Ecto neural progenitor cell (in vitro differentiated cells): ENCODE results near the gene SMIM21.

Experiments
- DNase-seq: peaks from one replicate; pipeline ENCODE4 v3.0.0-alpha.2; 2018; ENCODE audit warnings: low spot score

The SMIM21 gene

GRCh38 chr18:75422341-75422910, 5.1 kb downstream of the SMIM21 start:
- DNase-seq, result no peak

GRCh38 chr18:75421656-75422055, 5.8 kb downstream of the SMIM21 start:
- DNase-seq, result no peak

GRCh38 chr18:75418293-75419005, 9.1 kb downstream of the SMIM21 start:
- DNase-seq, result no peak

GRCh38 chr18:75410611-75411010, 16.9 kb downstream of the SMIM21 start:
- no peak for DNase-seq

- DNase-seq, result no peak
Observed at GRCh38 chr18:75409806-75410205, 17.7 kb downstream of the SMIM21 start.

- no peak for DNase-seq
Observed at GRCh38 chr18:75408554-75409506, 18.7 kb downstream of the SMIM21 start.

GRCh38 chr18:75407468-75408437, 19.8 kb downstream of the SMIM21 start:
- peak; percentile 72 for DNase-seq

GRCh38 chr18:75406491-75407445, 20.7 kb downstream of the SMIM21 start:
- no peak for DNase-seq

GRCh38 chr18:75405351-75405750, 22.2 kb downstream of the SMIM21 start:
- DNase-seq, result no peak

- no peak for DNase-seq
Observed at GRCh38 chr18:75400366-75400765, 27.1 kb downstream of the SMIM21 start.

- no peak for DNase-seq
Observed at GRCh38 chr18:75395137-75395536, 32.4 kb downstream of the SMIM21 start.

GRCh38 chr18:75393721-75394120, 33.8 kb downstream of the SMIM21 start:
- DNase-seq, result no peak

GRCh38 chr18:75392226-75392578, 35.3 kb downstream of the SMIM21 start:
- DNase-seq, result no peak

- DNase-seq, result no peak
Observed at GRCh38 chr18:75391279-75392225, 36.0 kb downstream of the SMIM21 start.

- no peak for DNase-seq
Observed at GRCh38 chr18:75390854-75391253, 36.6 kb downstream of the SMIM21 start.

GRCh38 chr18:75384144-75384543, 43.4 kb downstream of the SMIM21 start:
- no peak for DNase-seq

GRCh38 chr18:75378376-75379315, 48.9 kb downstream of the SMIM21 start:
- no peak for DNase-seq

- no peak for DNase-seq
Observed at GRCh38 chr18:75377926-75378325, 49.6 kb downstream of the SMIM21 start.
